Spleen (tissue), 7 donors: Measurements from ENCODE around the gene PM20D2.

ENCODE experiments used
- CTCF ChIP-seq, 11 experiments: fragments of 200-600 bp in 7 of 11; fragments of 450-650 bp in 4 of 11; sonication (generic) in 4 of 11; IDR thresholded peaks in 8 of 11; conservative IDR thresholded peaks in 3 of 11; 1 replicate in 7 of 11; 2 replicates in 4 of 11; pipeline versions ENCODE4 v1.4.0 to v1.8.0; 2016 to 2021; ENCODE audit warnings: antibody characterized with exemption in 11 of 11, inconsistent platforms in 4 of 11, mild to moderate bottlenecking in 1 of 11
- POLR2AphosphoS5 ChIP-seq, 3 donors: sonication (generic); formaldehyde crosslinking; IDR thresholded peaks; one replicate each; pipeline ENCODE4 v1.5.1; 2017; ENCODE audit warnings: antibody characterized with exemption in 3 of 3
- donor health status: DM: no; HTN: no; CAD: no; lungs with moderate emphysema.
- donor health status: DM: no; HTN: no; CAD: no.
- donor health status: DM: no; HTN: no; CAD: no.

GRCh38 chr6:89116702-89117101 lies 29.2 kb upstream of the PM20D2 start:
- TF ChIP-seq CTCF (IDR thresholded peaks at IDR 0.05 in 8 of 11, conservative IDR thresholded peaks at IDR 0.05 in 3 of 11) (no peak), POLR2AphosphoS5 (IDR thresholded peaks at IDR 0.05) (no peak)
